ENCODE measurements around the gene FJX1. TPM values are rescaled to one million over a fixed set of nuclear protein-coding genes. Genes with fewer than 3 reads are reported as not detected.

The FJX1 gene
- total RNA-seq, 2 experiments from 2014 or later, result 0.11 to 0.39 TPM

DNA sequence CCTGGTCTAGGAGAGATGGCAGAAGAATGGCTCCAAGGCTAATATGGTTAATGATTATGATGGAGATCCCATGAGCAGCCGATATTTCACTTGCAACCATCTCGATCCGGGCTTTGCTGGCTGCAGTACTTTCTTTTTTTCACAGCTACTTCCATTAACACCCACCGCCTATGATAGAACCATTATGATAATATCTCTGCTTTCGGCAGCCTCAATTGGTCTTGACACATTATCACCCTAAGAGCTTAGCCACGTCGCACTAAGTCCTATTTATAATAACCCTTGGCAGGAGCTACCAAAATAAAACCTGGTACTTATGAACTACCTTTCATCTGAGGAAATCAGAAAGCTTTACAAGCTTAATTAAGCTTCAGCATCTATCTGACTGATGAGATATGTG lies 7.6 kb upstream of the FJX1 start:
- no peak for ATAC-seq
- H3K4me3 Mint-ChIP-seq, result no peak overlapping the region
- POLR2A ChIA-PET, result no interaction called here
- H3K4me1 Mint-ChIP-seq (ENCODE audit: low read depth), result no peaks in the 10 kb centered on the region
- no peaks in the 10 kb centered on the region for H3K36me3 Mint-ChIP-seq (ENCODE audit: low read depth)
- H3K9me3 Mint-ChIP-seq (ENCODE audit: insufficient read depth), result no peaks in the 10 kb centered on the region
- no peak overlapping the region for H3K27ac Mint-ChIP-seq
- peaks cover 20% of the 10 kb centered on the region for H3K27me3 Mint-ChIP-seq (ENCODE audit: low read depth)
- CTCF ChIA-PET, result interaction anchor here (1.6 to 1.7 kb wide), 2 partner anchors 14 to 212 kb away, joined by 3 to 9 read pairs; no protein-coding TSS in a partner anchor
- no peak for DNase-seq

DNA sequence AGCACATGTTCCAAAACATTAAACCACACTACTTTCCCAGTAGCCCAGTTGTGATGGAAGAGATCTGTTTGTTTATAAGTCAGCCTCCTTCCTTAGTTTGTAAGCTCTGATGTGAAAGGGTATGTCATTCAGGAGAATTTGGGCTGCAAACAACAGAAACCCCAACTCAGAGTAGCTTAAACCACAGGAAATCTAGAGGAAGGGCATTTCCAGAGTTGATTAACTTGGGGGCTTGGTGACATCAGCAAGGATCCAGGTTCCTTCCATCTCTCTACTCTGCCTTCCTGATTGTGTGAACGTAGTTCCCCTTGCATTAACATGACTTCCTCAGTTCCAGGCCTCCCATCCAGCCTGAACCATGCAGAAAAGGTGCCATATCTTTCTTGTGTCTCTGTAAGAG lies 6.5 kb upstream of the FJX1 start:
- POLR2A ChIA-PET, result no interaction called here

DNA sequence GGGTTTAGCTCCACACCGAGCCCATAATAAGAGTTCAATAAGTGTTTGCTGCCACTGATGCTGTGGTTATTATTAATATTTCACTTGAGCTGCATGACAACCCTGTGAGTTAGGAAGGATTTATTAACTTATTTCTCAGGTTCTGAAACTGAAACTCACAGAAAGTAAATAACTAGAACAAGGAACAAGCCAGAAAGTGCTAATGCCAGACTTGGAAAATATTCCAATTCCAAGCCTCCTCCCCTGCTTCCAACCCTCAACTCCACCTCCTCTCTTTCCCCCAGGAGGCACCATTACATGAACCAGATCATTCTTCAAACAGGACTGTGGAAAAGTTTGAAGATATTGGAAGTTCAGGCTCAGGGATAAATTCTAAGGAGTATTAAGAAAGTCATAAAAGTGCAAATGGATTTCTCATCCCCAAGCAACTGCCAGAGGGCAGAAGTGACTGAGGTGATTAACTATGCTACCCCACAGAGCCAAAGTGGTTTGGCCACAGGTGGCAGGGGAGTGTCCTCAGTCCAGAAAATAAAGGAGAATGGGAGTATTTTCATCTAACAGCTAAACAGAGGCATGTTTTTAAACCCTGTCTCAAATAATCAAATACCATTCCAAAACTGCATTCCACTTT lies 3.2 kb upstream of the FJX1 start:
- peaks cover 9% of the 10 kb centered on the region for H3K4me1 Mint-ChIP-seq (ENCODE audit: low read depth)
- no peak for ATAC-seq
- H3K27ac Mint-ChIP-seq, result no peak overlapping the region
- no peak overlapping the region for H3K4me3 Mint-ChIP-seq
- ChIA-PET CTCF (interaction anchor here (0.9 to 3.2 kb wide), 4 partner anchors 13 to 651 kb away, joined by 4 to 25 read pairs (median 8); no protein-coding TSS in a partner anchor), POLR2A (no interaction called here)
- H3K27me3 Mint-ChIP-seq (ENCODE audit: low read depth), result peaks cover 29% of the 10 kb centered on the region
- no peaks in the 10 kb centered on the region for H3K36me3 Mint-ChIP-seq (ENCODE audit: low read depth)
- H3K9me3 Mint-ChIP-seq (ENCODE audit: insufficient read depth), result no peaks in the 10 kb centered on the region
- DNase-seq, result no peak

More for the DNA sequence above, 6.5 kb upstream of the FJX1 start:
- CTCF ChIA-PET, result interaction anchor here (1.6 to 1.7 kb wide), 2 partner anchors 13 to 210 kb away, joined by 3 to 9 read pairs; no protein-coding TSS in a partner anchor
- ATAC-seq, result no peak
- H3K4me1 Mint-ChIP-seq (ENCODE audit: low read depth), result no peaks in the 10 kb centered on the region
- H3K4me3 Mint-ChIP-seq, result no peak overlapping the region
- H3K27me3 Mint-ChIP-seq (ENCODE audit: low read depth), result peaks cover 21% of the 10 kb centered on the region
- H3K27ac Mint-ChIP-seq, result no peak overlapping the region
- no peaks in the 10 kb centered on the region for H3K9me3 Mint-ChIP-seq (ENCODE audit: insufficient read depth)
- no peaks in the 10 kb centered on the region for H3K36me3 Mint-ChIP-seq (ENCODE audit: low read depth)
- DNase-seq, result no peak

DNA sequence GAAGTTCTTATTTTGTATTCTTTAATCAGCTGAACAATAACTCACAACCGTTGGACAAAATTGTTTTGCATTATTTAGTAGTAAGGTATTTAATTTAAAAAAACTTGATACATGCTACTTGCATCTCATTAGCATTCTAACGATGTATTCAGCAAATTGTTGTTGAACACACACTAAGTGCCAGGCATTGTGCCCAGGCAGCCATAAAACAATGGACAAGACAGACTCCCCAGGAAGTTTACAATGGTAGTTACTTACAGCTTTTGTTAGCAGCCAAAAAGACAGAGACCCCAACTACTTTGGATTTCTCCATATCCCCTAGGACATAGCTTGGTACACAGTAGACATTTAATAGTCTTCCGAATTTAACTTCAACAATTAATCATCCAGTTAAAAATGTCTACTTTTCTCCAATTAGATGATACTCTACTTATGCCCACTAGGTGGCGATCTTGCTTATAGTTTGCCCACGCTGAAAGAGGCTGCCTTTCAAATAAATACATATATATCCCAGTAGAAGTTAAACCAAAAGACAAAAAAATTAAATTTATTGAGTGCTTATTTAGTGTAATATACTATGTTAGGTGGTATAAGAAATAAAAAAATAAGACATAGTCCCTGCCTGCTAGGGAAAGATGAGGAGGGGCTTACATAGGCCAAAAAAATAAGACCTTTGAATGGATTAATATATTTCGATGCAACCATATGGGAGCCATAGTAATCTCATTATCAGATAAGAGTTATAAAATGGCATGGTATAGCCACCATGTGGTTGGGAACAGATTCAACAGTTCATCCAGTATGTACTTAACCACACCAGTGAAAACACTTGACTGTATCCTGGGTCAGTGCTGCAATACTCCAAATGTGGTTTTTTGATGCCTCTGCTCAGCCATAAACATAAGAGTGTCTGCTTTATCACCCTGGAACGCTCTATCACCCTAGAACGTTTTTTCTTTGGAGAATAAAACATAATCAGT lies 2.0 kb upstream of the FJX1 start:
- DNase-seq (peak; percentile 46), ATAC-seq (no peak)
- H3K9me3 Mint-ChIP-seq (ENCODE audit: insufficient read depth), result no peaks in the 10 kb centered on the region
- POLR2A ChIA-PET, result no interaction called here
- H3K4me1 Mint-ChIP-seq (ENCODE audit: low read depth), result peaks cover 10% of the 10 kb centered on the region
- H3K27me3 Mint-ChIP-seq (ENCODE audit: low read depth), result peaks cover 40% of the 10 kb centered on the region
- H3K4me3 Mint-ChIP-seq, result no peak overlapping the region
- CTCF ChIA-PET, result interaction anchor here (0.6 to 3.2 kb wide), 6 partner anchors 14 to 650 kb away, joined by 3 to 25 read pairs (median 5); no protein-coding TSS in a partner anchor
- no peak overlapping the region for H3K27ac Mint-ChIP-seq
- no peaks in the 10 kb centered on the region for H3K36me3 Mint-ChIP-seq (ENCODE audit: low read depth)

DNA sequence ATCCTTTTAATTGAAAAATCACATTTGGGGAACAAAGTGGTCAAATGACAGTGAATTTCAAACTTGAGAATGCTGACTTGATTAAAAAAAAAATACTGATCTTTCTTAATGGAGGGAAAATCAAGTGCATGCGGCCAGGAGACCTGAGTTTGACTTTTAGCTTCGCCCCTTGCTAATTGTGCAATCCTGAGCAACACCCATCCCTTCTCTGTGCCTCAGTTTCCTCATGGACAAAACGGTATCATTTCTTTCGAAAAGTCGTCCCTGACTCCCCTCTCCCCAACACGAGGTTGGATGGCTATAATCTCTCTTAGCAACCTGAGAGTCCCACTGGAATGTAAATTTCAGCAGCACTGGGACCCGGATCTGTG lies 959 bp upstream of the FJX1 start:
- CTCF ChIA-PET, result no interaction called here
- ATAC-seq (no peak), DNase-seq (no peak)
- peak overlapping the region; percentile 62 for H3K4me3 Mint-ChIP-seq
- POLR2A ChIA-PET, result no interaction called here
- no peaks in the 10 kb centered on the region for H3K36me3 Mint-ChIP-seq (ENCODE audit: low read depth)
- peaks cover 10% of the 10 kb centered on the region for H3K4me1 Mint-ChIP-seq (ENCODE audit: low read depth)
- peaks cover 44% of the 10 kb centered on the region for H3K27me3 Mint-ChIP-seq (ENCODE audit: low read depth)
- no peaks in the 10 kb centered on the region for H3K9me3 Mint-ChIP-seq (ENCODE audit: insufficient read depth)
- no peak overlapping the region for H3K27ac Mint-ChIP-seq

DNA sequence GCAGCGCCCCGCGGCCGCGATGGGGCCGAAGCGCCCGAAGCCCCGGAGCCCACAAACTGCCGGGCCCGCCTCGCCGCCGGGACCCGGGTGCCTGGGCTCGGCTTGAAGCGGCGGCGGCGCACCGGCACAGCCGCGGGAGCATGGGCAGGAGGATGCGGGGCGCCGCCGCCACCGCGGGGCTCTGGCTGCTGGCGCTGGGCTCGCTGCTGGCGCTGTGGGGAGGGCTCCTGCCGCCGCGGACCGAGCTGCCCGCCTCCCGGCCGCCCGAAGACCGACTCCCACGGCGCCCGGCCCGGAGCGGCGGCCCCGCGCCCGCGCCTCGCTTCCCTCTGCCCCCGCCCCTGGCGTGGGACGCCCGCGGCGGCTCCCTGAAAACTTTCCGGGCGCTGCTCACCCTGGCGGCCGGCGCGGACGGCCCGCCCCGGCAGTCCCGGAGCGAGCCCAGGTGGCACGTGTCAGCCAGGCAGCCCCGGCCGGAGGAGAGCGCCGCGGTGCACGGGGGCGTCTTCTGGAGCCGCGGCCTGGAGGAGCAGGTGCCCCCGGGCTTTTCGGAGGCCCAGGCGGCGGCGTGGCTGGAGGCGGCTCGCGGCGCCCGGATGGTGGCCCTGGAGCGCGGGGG lies 346 bp downstream of the FJX1 start:
- POLR2A ChIA-PET, result no interaction called here
- peaks cover 10% of the 10 kb centered on the region for H3K4me1 Mint-ChIP-seq (ENCODE audit: low read depth)

DNA sequence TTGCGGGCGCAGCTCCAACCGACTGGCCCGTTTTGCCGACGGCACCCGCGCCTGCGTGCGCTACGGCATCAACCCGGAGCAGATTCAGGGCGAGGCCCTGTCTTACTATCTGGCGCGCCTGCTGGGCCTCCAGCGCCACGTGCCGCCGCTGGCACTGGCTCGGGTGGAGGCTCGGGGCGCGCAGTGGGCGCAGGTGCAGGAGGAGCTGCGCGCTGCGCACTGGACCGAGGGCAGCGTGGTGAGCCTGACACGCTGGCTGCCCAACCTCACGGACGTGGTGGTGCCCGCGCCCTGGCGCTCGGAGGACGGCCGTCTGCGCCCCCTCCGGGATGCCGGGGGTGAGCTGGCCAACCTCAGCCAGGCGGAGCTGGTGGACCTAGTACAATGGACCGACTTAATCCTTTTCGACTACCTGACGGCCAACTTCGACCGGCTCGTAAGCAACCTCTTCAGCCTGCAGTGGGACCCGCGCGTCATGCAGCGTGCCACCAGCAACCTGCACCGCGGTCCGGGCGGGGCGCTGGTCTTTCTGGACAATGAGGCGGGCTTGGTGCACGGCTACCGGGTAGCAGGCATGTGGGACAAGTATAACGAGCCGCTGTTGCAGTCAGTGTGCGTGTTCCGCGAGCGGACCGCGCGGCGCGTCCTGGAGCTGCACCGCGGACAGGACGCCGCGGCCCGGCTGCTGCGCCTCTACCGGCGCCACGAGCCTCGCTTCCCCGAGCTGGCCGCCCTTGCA lies 1.0 kb downstream of the FJX1 start:
- Mint-ChIP-seq H3K4me1 (ENCODE audit: low read depth) (peaks cover 10% of the 10 kb centered on the region), H3K36me3 (ENCODE audit: low read depth) (no peaks in the 10 kb centered on the region), H3K4me3 (peak overlapping the region; percentile 12), H3K27me3 (ENCODE audit: low read depth) (peaks cover 57% of the 10 kb centered on the region), H3K9me3 (ENCODE audit: insufficient read depth) (no peaks in the 10 kb centered on the region), H3K27ac (no peak overlapping the region)
- ATAC-seq (peak; percentile 34), DNase-seq (no peak)
- ChIA-PET POLR2A (no interaction called here), CTCF (interaction anchor here (1.1 to 2.3 kb wide), 2 partner anchors 203 to 646 kb away, joined by 3 to 11 read pairs; no protein-coding TSS in a partner anchor)

More for the DNA sequence above, 346 bp downstream of the FJX1 start:
- DNase-seq, result peak; percentile 21
- no peaks in the 10 kb centered on the region for H3K36me3 Mint-ChIP-seq (ENCODE audit: low read depth)
- H3K27ac Mint-ChIP-seq, result no peak overlapping the region
- H3K4me3 Mint-ChIP-seq, result peak overlapping the region; percentile 12
- H3K9me3 Mint-ChIP-seq (ENCODE audit: insufficient read depth), result no peaks in the 10 kb centered on the region
- CTCF ChIA-PET, result interaction anchor here (2.3 kb wide), 1 partner anchor 203 kb away, joined by 11 read pairs; no protein-coding TSS in a partner anchor
- peaks cover 52% of the 10 kb centered on the region for H3K27me3 Mint-ChIP-seq (ENCODE audit: low read depth)
- peak; percentile 59 for ATAC-seq

DNA sequence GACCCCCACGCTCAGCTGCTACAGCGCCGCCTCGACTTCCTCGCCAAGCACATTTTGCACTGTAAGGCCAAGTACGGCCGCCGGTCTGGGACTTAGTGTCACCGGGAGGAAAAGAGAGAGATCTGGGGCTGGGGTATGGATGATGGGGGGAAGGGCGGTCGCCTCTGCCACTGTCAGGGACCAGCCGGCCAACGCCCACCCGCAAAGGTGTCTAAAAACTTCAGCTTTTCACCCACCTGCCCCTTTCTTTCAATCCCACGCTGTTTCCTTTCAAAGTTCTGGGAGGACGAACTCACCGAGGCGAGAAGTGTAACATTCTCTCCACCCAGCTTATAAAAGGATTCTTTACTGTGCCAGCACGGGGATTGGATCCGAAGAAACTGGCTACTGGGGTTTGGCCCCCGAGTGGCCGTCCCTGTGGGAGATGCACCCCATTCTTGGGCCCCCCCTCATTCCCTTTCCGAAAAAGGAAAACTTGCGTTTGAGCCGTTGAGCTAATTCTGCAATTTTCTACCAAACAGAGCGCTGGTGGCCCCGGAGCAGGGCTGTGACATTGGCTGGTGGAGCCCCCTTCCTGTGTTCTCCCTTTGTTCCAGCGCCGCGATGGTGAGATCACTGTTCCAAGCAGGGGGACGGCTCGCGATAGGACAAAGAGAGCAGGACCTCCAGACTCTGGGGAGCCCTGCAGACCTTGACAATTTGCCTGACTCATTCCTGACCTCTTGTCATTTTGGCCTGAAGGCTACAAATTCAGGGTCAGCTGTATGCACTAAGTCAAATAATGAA lies 1.8 kb downstream of the FJX1 start:
- POLR2A ChIA-PET, result no interaction called here
- DNase-seq, result no peak
- H3K36me3 Mint-ChIP-seq (ENCODE audit: low read depth), result no peaks in the 10 kb centered on the region
- no peak overlapping the region for H3K27ac Mint-ChIP-seq
- CTCF ChIA-PET, result interaction anchor here (1.1 to 2.3 kb wide), 2 partner anchors 202 to 645 kb away, joined by 3 to 11 read pairs; no protein-coding TSS in a partner anchor
- H3K4me1 Mint-ChIP-seq (ENCODE audit: low read depth), result peaks cover 10% of the 10 kb centered on the region
- no peaks in the 10 kb centered on the region for H3K9me3 Mint-ChIP-seq (ENCODE audit: insufficient read depth)
- peak overlapping the region; percentile 25 for H3K4me3 Mint-ChIP-seq
- no peak for ATAC-seq
- peaks cover 59% of the 10 kb centered on the region for H3K27me3 Mint-ChIP-seq (ENCODE audit: low read depth)

DNA sequence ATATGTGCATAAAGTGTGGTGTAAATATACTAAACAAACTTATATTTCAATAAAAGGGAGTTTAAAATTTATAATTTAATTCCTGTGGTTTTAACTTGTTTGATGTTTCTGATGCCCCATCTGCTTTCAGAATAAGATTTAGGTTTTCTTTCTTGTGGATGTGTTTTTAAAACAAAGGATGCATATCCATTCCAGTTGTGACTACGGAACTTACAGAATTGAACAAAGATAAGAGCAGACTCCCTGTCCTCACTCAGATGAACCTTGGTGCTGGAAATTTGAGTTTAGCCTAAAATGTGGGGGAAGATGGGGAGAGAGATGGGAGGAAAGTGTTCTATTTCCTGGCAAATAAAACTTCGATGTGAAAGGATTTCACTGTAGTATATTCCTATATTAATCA lies 2.5 kb downstream of the FJX1 start:
- Mint-ChIP-seq H3K27me3 (ENCODE audit: low read depth) (peaks cover 61% of the 10 kb centered on the region), H3K9me3 (ENCODE audit: insufficient read depth) (no peaks in the 10 kb centered on the region), H3K36me3 (ENCODE audit: low read depth) (no peaks in the 10 kb centered on the region), H3K4me3 (no peak overlapping the region), H3K27ac (no peak overlapping the region), H3K4me1 (ENCODE audit: low read depth) (peaks cover 10% of the 10 kb centered on the region)
- CTCF ChIA-PET, result interaction anchor here (2.3 kb wide), 1 partner anchor 201 kb away, joined by 11 read pairs; no protein-coding TSS in a partner anchor
- DNase-seq (no peak), ATAC-seq (no peak)
- POLR2A ChIA-PET, result no interaction called here

DNA sequence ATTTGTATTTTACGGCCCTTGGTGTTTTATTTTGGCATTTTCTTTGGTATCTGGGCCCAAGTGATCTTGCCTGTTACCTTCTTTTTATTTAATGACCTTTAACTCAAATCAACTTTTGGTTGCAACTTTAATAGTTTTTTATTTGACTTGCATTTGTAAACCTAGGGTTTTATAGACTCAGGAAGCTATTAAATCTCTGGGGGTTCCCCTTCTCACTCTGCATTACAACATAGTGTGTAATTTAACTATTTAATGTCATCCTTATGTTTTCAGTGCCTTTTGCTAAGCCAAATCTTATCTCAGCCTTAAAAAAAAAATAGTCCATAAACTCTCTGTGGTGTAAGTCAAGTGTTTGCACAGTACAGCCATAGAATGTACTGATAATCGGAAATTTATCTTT lies 3.4 kb downstream of the FJX1 start:
- no peak overlapping the region for H3K4me3 Mint-ChIP-seq
- H3K27ac Mint-ChIP-seq, result no peak overlapping the region
- no peak for DNase-seq
- no peaks in the 10 kb centered on the region for H3K9me3 Mint-ChIP-seq (ENCODE audit: insufficient read depth)
- POLR2A ChIA-PET, result no interaction called here
- peaks cover 10% of the 10 kb centered on the region for H3K4me1 Mint-ChIP-seq (ENCODE audit: low read depth)
- no peak for ATAC-seq
- CTCF ChIA-PET, result no interaction called here
- no peaks in the 10 kb centered on the region for H3K36me3 Mint-ChIP-seq (ENCODE audit: low read depth)
- peaks cover 62% of the 10 kb centered on the region for H3K27me3 Mint-ChIP-seq (ENCODE audit: low read depth)

DNA sequence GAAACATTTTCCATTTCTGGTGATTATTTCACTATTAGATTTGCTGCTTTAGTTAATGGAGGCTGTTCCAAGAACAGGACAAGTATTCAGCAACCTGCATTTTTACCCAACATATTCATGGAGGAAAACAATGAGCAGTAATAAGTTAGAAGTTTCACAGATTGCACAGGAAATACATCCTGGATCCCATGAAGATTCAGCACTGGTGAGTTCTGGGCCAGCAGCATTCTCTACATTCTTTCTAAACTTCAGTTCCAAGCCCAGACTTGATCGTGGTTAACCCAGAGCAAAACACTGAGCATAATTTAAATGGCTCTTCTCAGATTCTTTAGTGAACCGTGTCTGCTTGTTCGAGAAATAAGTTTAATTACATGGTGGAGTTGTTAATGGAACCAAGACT lies 3.8 kb downstream of the FJX1 start:
- POLR2A ChIA-PET, result no interaction called here
- H3K4me1 Mint-ChIP-seq (ENCODE audit: low read depth), result peaks cover 10% of the 10 kb centered on the region
- CTCF ChIA-PET, result no interaction called here
- ATAC-seq (no peak), DNase-seq (no peak)
- no peaks in the 10 kb centered on the region for H3K36me3 Mint-ChIP-seq (ENCODE audit: low read depth)
- no peaks in the 10 kb centered on the region for H3K9me3 Mint-ChIP-seq (ENCODE audit: insufficient read depth)
- peaks cover 62% of the 10 kb centered on the region for H3K27me3 Mint-ChIP-seq (ENCODE audit: low read depth)
- H3K27ac Mint-ChIP-seq, result no peak overlapping the region
- H3K4me3 Mint-ChIP-seq, result no peak overlapping the region

Data from activated CD8-positive, alpha-beta T cell treated with anti-CD3 and anti-CD28 coated beads, Interleukin-2, amount 10 ng/mL, durations not matched to agents 7 days and 5 days (primary cell).